ENCODE data around the gene MARCHF3.

MARCHF3 gene

DNA sequence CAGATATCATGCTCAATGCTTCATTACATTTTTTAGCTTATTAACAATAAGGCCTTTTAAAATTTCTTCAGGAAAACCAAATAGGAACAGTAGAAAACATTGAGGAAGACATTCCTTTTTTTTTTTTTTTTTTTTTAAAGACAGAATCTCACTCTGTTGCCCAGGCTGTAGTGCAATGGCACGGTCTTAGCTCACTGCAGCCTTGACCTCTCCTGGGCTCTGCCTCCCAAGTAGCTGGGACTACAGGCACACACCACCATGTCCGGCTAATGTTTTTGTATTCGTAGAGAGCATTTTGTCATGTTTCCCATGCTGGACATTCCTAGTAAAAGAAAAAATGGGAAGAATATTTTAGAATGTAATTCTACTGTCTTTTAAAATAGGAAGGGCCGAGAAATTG, 193.1 kb downstream of the MARCHF3 start:
- TF ChIP-seq MYC (IDR thresholded peaks at IDR 0.05; ENCODE audit: low read depth, low read length) (no peak), POLR2A (IDR thresholded peaks at IDR 0.05; ENCODE audit: extremely low read depth, insufficient read length) (no peak)
- TF ChIP-seq, protein P1, sequence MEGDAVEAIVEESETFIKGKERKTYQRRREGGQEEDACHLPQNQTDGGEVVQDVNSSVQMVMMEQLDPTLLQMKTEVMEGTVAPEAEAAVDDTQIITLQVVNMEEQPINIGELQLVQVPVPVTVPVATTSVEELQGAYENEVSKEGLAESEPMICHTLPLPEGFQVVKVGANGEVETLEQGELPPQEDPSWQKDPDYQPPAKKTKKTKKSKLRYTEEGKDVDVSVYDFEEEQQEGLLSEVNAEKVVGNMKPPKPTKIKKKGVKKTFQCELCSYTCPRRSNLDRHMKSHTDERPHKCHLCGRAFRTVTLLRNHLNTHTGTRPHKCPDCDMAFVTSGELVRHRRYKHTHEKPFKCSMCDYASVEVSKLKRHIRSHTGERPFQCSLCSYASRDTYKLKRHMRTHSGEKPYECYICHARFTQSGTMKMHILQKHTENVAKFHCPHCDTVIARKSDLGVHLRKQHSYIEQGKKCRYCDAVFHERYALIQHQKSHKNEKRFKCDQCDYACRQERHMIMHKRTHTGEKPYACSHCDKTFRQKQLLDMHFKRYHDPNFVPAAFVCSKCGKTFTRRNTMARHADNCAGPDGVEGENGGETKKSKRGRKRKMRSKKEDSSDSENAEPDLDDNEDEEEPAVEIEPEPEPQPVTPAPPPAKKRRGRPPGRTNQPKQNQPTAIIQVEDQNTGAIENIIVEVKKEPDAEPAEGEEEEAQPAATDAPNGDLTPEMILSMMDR (IDR thresholded peaks at IDR 0.05; ENCODE audit: low read depth, low read length) = no peak
- TF ChIP-seq, protein P2, sequence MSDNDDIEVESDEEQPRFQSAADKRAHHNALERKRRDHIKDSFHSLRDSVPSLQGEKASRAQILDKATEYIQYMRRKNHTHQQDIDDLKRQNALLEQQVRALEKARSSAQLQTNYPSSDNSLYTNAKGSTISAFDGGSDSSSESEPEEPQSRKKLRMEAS (IDR thresholded peaks at IDR 0.05; ENCODE audit: low read depth, low read length) = no peak

DNA sequence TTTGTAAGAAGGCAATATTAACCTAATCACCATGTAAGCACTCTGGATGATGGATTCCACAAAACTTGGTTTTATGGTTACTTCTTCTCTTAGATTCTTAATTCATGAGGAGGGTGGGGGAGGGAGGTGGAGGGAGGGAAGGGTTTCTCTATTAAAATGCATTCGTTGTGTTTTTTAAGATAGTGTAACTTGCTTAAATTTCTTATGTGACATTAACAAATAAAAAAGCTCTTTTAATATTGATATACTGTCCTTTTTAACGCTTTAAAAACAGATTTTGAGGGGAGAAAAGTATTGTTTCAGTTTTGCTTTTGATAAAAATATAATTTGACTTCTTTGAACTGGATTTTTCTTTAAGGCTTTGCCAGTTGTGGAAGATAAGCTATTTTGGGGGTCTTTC, 193.6 kb downstream of the MARCHF3 start:
- H3K4me3 ChIP-seq (ENCODE audit: low read depth, low read length) = no peak overlapping the region
- no peak for DNase-seq (ENCODE audit: low read depth)
- TF ChIP-seq, protein P1 (IDR thresholded peaks at IDR 0.05; ENCODE audit: low read depth, low read length) = no peak
- TF ChIP-seq POLR2A (IDR thresholded peaks at IDR 0.05; ENCODE audit: extremely low read depth, insufficient read length) (no peak), MYC (IDR thresholded peaks at IDR 0.05; ENCODE audit: low read depth, low read length) (no peak)
- TF ChIP-seq, protein P2 (IDR thresholded peaks at IDR 0.05; ENCODE audit: low read depth, low read length) = no peak

More for the DNA sequence above, 193.1 kb downstream of the MARCHF3 start:
- no peak for DNase-seq (ENCODE audit: low read depth)
- no peak overlapping the region for H3K4me3 ChIP-seq (ENCODE audit: low read depth, low read length)

DNA sequence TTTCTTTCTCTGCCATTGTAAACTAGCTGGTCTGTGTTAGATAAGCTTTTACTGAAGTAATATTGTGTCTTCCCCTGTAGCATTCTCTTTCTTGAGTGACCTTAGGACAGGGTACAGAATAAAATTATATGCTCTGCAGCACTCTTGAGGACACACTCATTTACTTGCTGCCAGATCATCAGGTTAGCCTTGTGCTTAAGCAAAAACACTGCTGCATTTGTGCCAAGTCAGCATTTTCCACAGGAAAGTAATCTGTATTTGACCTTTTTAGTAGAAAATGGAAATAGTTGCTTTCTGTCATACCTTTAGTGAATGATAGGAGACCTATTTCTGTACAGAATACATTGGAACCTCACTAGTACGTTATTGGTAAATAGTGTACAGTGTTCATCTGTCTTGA, 199.2 kb downstream of the MARCHF3 start:
- no peak for DNase-seq (ENCODE audit: low read depth)
- no peak overlapping the region for H3K4me3 ChIP-seq (ENCODE audit: low read depth, low read length)
- TF ChIP-seq POLR2A (IDR thresholded peaks at IDR 0.05; ENCODE audit: extremely low read depth, insufficient read length) (no peak), MYC (IDR thresholded peaks at IDR 0.05; ENCODE audit: low read depth, low read length) (no peak)
- TF ChIP-seq, protein P2 (IDR thresholded peaks at IDR 0.05; ENCODE audit: low read depth, low read length) = no peak
- TF ChIP-seq, protein P1 (IDR thresholded peaks at IDR 0.05; ENCODE audit: low read depth, low read length) = no peak

DNA sequence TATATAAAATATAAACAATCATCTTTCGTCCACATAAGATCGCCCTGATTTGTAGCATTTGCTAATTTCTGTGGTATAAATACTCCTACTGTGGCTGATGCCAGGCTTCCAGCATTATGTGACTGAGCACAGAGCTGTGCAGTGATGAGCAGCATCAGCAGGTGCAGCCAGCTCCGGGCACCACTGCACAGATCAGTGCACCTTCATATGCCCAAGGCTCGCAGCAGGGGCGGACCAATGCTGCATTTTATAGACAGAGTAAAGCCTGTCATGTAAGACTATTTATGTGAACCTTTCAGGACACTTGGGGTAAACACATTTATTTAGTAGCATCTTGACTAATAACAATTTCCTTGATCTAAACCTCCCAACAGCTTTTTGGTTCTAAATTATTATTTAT, 200.3 kb downstream of the MARCHF3 start:
- H3K4me3 ChIP-seq (ENCODE audit: low read depth, low read length) = no peak overlapping the region
- TF ChIP-seq POLR2A (IDR thresholded peaks at IDR 0.05; ENCODE audit: extremely low read depth, insufficient read length) (no peak), MYC (IDR thresholded peaks at IDR 0.05; ENCODE audit: low read depth, low read length) (no peak)
- TF ChIP-seq, protein P2 (IDR thresholded peaks at IDR 0.05; ENCODE audit: low read depth, low read length) = no peak
- TF ChIP-seq, protein P1 (IDR thresholded peaks at IDR 0.05; ENCODE audit: low read depth, low read length) = no peak
- no peak for DNase-seq (ENCODE audit: low read depth)

DNA sequence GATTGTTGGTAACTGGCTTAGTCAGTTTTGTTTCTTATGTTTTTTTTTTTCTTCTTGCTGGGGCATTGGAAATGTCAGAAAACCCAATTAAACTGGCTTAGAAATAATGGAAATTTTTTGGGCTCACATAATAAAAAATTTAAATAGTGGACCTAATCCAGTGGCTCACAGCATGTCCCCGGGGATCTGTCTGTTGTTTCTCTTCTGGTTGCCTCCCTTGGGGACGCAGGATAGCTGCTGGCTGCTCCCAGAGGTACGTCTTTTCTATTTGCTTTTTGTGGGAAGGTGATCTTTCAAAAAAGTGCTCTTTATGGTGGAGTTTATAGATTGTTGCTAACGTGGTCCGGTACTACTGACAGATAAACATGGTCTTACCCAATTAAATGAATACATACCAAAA, 201.3 kb downstream of the MARCHF3 start:
- DNase-seq (ENCODE audit: low read depth) = no peak
- H3K4me3 ChIP-seq (ENCODE audit: low read depth, low read length) = no peak overlapping the region
- TF ChIP-seq, protein P1 (IDR thresholded peaks at IDR 0.05; ENCODE audit: low read depth, low read length) = no peak
- no peak for TF ChIP-seq MYC (IDR thresholded peaks at IDR 0.05; ENCODE audit: low read depth, low read length)
- TF ChIP-seq, protein P2 (IDR thresholded peaks at IDR 0.05; ENCODE audit: low read depth, low read length) = no peak
- no peak for TF ChIP-seq POLR2A (IDR thresholded peaks at IDR 0.05; ENCODE audit: extremely low read depth, insufficient read length)

All from NB4 (cell line).